Pulmonary artery endothelial cell (primary cell): ENCODE measurements around the gene KNTC1. TPM values are rescaled to one million over a fixed set of nuclear protein-coding genes. Genes with fewer than 3 reads are reported as not detected.
"Not testable (repeated sequence)": the region's sequence is repeated elsewhere in the genome, so short reads cannot be mapped to it uniquely, and the experiment has no call there.

Experiments used
- DNase-seq: peaks from one replicate; pipeline ENCODE4 v3.0.0-alpha.2; 2011; ENCODE audit warnings: low read depth, low spot score
- total RNA-seq: library from RNA; depleted of rRNA; stranded (reverse); fragments of >200 nt; gene quantifications from 2 replicates; pipeline ENCODE4 v1.2.3, GENCODE V29; 2014

Gene KNTC1
- total RNA-seq, 1 donor from 2014 or later: 25.7 TPM

DNA sequence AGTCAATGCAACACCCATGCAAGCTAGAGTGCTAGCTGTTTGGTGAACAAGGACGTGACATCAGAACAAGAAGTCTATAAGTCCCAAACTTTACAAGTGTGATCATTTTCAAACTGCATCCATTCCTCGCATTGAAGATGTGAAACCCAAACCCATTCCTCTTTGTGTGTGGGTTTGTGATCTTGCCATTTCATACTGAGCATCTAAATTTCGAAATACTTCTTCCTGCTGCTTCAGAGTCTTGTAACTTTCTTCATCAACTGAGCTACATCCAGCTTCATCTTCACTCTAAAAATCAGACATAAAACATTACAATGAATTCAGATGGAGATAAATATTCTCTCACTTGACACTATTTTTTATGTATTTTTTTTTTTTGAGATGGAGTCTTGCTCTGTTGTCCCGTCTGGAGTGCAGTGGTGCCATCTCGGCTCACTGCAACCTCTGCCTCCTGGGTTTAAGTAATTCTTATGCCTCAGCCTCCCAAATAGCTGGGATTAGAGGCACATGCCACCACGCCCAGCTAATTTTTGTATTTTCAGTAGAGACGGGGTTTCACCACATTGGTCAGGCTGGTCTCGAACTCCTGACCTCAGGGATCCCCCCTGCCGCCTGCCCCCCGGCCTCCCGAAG, 21.5 kb upstream of the KNTC1 start:
- no peak for DNase-seq

DNA sequence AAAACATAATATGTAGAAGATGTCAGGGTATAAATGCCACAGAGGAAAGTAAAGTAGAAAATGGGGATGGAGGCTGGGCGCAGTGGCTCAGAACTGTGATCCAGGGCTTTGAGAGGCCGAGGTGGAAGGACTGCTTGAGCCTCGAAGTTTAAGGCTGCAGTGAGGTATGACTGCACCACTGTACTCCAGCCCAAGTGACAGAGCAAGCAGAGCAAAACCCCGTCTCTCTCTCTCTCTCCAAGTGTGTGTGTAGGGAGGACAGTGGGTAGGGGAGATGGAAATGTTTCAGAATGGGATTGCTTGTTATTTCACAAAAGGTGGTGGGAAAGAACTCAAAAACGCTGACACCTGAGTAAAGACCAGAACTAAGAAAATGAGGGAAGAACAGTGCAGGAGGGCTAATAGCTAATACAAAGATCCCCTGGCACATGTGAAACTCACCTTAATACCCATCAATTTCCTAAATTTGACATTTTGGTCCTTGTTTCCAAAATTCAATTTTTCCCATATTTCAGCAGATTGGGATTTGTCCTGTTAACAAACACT, 20.6 kb upstream of the KNTC1 start:
- DNase-seq: no peak

DNA sequence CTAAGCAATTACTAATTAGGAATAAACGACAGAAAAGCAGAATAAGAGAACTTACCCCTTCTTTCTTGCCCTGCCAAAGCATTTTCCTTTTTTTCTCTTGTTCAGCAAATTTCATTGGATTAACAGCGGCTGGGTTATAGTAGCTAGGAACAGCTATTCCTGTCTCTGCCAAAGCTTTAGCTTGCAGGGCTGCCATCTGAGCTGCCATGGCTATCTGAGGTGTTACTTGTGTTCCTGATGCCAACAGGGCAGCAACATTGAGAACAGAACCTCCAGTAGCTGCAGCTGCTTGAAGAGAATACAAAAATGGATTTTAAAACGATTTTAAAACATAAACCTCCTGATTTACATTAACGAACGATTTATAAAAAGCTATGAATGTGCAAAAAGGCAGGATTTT, 18.9 kb upstream of the KNTC1 start:
- DNase-seq: no peak

DNA sequence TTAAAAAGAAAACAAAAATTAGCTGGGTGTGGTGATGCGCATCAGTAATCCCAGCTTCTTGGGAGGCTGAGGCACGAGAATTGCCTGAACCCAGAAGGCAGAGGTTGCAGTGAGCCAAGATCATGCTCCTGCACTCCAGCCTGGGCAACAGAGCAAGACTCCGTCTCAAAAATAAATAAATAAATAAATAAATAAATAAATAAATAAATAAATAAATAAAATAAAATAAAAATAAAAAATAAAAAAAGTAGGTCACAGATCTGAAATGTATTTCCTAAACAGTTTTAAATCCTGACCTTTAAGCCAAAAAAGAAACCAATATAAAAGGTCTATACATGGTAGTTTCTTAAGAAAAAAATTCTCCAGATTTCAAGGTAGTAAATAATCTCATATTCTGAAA, 14.0 kb upstream of the KNTC1 start:
- DNase-seq: not testable (repeated sequence)

DNA sequence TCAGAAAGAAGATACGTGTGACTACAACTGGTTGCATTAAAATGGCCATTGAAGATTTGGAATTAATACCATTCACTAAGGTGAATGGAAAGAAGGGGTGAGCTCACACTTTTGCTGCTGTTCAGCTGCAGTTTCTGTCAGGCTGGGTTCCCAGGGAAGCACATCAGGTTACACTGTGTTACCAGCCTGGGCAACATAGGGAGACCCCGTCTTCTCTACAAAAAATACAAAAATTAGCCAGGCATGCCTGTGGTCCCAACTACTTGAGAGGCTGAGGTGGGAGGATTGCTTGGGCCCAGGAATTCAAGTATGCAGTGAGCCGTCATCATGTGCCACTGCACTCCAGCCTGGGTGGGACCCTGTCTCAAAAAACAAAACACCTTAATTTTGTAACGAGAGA, 13.4 kb upstream of the KNTC1 start:
- DNase-seq: no peak

DNA sequence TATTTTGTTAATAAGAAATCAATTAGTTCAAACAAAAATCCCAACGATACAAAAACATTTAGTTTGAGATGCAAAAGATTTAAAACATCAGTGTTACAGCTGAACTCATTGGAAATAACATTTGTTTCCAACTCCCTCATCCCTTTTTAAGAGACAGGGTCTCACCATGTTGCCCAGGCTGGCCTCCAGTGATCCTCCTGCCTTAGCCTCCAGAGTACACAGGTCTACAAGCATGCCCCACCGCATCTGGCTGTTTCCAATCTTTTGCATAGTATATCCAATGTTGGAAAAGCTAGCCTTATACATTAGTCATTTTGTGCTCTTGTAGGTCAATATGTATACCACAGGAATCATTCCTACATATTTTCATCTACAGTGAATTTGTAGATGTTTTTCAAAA, 11.8 kb upstream of the KNTC1 start:
- DNase-seq: no peak

DNA sequence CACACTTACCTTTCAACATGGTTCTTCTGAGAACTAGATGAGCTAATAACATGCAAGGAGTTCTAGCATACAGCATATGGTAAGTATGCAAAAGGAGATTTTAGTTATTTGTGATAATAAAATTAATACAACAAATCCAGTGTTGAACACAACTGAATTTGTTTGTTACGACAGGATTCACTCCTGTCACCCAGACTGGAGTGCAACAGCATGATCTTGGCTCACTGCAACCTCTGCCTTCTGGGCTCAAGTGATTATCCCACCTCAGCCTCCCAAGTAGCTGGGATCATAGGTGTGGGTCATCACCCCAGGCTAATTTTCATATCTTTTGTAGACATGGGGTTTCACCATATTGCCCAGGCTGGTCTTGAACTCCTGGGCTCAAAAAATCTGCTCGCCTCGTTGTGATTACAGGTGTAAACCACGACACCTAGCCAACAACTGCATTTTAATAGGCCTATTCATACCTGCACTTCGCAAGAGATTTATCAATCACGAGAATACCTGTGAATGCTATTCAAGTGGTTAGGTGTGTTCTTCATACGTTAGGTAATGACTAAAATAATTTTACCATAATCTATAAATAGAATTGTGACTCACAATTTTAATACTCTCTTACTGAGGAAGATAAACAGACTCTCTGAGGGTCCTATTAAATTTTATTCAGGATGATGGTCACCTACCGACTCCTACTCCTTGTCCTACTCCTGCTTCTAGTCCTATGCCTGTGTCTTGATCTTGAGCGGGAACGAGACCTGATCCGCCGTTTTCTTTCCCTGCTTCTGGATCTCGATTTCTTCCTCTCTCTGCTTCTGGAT, 10.3 kb upstream of the KNTC1 start:
- DNase-seq: no peak

DNA sequence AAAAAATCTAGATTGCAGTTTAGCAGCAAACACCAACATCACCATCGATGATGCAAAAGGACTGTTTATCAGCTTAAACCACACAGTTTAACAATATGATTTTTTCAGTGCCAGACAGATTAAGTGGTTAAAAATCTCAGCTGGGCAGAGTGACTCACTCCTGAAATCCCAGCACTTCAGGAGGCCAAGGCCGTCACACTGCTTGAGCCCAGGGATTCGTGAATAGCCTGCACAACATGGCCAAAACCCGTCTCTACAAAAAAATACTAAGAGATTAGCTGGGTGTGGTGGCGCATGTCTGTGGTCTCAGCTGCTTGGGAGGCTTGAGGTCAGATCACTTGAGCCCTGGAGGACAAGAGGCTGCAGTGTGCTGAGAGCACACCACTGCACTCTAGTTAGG, 9.2 kb upstream of the KNTC1 start:
- DNase-seq: no peak

DNA sequence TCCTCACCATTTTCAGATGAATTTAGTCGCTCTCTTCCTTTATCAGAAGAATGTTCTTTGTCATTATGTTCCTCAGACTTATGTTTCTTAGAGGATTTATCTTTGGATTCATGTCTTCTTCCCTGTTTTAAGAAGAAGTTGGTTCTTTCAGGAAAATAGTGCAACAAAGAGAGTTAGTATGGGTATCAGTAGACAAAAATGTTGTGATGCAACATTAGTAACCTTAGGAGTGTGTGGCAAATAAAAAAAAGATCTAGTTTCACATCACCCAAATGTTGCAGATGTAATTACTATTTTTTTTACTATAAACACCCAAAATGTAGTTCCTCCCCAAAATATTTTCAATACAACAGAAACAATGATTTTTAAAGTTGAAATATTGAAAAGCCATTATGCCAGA, 8.1 kb upstream of the KNTC1 start:
- no peak for DNase-seq

DNA sequence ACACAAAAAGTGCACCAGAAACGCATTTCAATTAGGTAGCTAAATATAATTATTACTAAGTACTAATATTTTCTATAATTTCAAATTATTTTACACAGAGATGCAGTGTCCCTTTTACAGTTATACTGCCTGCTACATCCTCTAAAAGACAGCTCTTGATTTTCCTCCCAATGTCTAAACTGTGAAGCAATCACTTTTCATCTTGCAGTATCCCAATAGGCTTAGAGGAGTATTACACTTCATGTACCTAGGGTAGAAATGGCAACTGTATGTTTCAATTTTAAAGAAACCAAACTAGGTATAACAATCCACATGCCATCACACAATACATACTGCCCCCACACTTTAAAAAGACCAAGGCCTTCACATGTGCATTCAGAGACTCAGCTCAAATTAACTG, 7.6 kb upstream of the KNTC1 start:
- no peak for DNase-seq

DNA sequence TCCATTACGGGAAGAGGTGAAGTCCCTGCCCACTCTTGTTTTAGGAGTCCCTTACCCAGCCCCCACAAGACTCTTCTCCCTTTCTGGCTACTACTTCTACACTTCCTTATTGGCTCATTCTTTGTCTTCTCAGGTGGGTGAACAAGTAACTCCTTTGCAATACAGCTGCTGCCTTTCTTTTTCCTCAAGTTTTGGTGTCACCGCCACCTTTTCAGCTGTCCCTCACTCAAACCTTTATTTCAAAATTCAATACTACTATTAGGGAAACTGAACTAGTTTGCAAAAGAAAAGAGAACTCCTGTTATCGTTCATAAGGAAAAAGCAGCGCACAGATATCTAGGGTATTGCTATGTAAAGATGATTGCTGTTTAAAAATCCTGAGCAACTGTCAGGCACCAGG, 6.4 kb upstream of the KNTC1 start:
- no peak for DNase-seq

DNA sequence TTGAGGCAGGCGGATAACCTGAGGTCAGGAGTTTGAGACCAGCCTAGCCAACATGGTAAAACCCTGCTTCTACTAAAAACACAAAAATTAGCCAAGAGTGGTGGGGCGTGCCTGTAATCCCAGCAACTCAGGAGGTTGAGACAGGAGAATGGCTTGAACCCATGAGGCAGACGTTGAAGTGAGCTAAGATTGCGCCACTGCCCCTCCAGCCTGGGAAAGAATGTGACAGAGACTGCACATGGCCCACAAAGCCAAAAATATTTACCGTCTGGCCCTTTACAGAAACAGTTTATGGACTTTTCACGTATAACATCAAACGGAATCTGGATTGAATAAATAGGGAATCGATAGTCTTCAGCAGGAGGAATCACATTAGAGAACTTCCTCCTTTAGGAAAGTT, 3.8 kb upstream of the KNTC1 start:
- no peak for DNase-seq

DNA sequence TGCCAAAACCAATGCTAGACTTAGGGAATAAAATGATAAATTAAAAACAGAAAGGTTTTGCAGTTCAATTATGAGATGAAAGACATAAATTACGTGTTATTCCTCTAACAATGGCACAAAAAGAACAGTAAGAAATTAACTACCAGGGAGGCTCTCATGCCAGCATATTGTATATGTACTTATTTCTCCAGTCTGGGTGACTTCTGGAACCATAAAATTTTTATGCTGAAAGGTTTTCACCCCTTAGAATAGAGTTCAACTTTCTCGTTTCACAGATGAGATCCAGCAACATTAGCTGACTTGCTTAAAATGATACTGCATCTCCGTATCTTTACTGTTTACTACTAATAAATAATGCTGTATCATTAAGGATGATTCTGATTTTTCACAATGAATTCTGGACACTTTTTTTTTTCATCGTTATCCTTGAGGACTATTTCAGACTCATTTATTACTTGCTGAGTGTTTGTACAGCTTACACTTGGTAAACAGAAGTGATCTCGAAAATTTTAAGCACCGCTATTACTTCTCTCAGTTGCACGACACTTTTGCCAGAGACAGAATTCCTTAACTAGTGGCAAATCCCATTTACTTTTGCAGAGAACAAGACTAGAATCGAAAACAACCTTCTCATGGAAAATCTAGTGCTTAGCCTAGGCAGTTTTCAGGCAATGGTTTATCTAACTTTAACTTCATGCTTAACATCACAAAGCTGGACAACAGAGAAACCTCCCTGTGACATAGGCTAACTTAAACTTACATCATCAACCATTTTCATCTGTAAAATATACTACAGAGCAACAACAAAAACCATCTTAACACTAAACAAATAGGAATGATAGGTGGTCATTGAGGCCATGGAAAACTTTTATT, 3.0 kb upstream of the KNTC1 start:
- no peak for DNase-seq

DNA sequence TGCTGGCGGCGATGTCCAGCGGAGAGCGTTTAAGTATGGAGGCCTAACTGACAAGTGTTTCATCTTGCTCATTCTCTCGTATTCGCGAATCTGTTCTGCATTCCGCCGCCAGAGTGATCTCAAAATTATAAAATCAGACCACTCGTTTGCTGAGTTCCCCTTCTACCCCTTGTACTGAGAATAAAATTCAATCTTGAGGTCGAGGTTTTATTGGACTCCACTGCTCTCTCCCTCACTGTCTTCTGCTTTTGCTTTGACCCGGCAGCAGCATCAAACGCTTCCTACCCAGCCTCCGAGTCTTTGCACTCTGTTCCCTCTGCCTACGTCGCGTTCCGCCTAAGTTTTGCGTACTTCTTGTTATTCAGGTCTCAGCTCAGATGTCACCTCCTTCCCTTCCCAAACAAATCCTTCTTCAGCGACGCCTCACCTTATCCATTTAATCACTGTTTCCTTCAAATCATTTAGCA, 462 bp downstream of the KNTC1 start:
- no peak for DNase-seq

DNA sequence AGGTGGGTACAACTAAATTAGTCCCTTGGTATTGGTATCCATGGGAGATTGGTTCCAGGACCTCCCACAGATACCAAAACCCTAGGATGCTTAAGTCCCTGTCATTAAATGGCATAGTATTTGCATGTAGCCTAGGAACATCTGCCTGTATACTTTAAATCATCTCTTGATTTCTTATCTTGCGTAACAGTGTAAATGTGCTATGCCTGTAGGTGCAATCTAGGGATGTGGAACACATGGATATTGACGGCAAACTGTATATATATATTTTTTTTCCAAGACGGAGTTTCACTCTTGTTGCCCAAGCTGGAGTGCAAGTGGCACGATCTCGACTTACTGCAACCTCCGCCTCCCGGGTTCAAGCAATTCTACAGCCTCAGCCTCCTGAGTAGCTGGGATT, 1.5 kb downstream of the KNTC1 start:
- DNase-seq: no peak

DNA sequence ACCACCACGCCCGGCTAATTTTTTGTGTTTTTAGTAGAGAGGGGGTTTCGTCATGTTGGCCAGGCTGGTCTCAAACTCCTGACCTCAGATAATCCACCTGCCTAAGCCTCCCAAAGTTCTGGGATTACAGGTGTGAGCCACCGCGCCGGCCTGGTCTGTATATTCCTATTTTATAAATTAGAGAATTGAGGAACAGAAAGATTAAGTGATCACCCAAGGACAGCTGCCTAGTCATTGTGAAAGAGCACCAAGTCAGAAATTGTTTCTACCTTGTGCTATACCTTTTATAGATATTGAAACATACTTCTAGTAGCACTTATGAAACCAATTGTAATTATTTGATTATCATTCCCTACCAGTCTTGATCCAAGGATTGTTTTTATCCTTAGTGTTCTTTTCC, 1.9 kb downstream of the KNTC1 start:
- DNase-seq: no peak

DNA sequence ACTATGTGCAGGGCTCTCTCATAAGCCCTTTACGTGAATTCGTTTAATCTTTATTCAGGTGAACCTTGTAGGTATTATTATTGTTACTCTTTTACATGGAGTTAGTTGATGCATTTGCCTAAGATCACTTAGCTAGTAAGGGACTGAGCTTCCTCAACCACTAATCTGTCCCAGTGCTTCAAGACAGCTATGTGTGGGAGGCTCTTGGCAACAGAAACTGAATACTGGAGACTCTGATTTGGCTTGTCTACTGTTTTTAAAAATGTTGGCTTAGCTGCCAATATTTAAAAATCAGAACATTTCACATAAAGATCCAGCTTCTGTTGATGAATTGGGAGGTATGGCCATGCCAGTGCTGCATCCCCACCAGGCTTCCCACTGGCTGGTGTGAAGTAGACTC, 6.8 kb downstream of the KNTC1 start:
- DNase-seq: no peak

DNA sequence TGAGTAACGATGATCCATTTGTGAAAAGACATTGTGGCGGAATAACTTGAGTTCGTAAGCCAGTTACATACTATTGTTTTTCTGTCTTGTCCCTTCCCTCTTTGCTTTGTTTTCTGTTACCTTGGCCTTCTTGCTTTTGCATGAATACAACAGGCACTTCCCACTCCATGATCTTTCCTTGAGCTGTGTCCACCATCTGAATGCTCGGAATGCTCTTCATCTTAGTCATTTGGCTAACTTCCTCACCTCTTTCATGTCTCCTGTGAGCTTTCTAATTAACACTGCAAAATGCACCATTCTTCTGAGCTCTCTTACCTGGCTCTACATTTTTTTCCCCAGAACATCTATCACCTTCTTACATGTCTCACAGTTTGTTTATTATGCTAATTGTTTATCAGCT, 10.0 kb downstream of the KNTC1 start:
- DNase-seq: no peak

DNA sequence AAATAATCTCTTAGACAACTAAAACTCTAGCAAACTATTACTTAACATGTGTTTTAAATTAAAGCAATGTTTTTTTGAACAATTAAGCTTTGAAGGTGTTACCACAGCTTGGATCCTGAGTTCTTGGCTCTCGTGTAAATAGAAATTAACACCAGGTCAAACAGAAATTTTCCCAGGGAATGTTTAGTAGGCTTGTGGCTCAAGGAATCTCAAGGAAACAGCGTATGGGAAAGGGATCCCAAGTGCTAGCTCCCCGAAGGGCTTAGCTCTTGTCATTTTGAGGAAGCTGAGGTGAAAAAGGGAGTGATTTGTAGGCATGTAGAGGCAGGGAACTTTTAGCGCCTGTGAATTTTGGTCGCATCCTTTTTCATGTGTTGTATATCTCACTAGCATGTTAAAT, 11.4 kb downstream of the KNTC1 start:
- DNase-seq: no peak

DNA sequence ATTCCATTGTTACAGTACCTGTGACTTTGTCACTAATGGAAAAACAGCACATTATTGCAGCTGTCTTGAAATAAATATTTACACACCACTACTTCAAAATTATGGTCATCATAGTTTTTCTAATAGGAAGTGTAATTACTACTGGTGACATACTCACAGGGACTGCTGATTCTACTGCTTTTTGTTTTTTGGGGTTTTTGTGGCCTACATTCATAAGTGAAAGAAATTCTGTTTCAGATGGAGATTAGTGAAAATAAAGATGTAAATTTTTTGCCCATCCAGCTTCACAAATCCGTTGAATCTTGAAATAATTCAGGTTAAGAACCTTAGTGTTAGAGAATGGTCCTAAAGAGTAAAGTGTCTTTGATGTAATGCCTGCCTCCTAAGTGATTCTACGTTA, 17.5 kb downstream of the KNTC1 start:
- no peak for DNase-seq

DNA sequence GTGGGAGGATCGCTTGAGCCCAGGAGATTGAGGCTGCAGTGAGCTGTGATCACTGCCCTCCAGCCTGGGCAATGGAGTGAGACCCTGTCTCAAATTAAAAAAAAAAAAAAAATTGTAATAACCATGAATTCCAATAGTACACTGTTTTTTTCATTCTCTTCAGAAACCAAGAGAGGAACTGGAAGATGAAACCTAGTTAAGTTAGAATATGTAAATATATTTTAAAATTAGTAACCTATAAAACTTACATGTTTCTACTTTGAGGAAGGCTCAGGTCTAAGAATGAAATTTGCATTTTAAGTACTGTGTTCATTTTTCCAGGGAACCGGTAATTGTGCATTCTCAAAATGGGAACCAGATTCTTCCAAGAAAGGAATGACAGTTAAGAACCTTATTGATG, 18.8 kb downstream of the KNTC1 start:
- no peak for DNase-seq

DNA sequence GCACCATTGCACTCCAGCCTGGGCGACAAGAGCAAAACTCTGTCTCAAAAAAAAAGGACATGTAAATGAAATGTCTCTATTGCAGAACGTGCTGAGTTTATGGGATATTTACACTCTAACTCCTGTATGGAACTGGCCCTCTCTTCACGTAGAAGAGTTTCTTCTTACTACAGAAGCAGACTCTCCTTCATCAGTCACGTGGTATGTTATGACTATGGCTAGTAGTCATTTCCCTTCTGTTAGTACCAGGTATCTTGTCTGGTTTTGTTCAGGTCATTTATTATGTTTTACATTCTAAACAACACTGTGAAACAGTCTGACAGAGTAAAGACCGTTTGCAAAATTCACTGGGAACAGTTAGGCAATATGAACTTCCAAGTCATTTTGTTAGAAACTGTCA, 20.3 kb downstream of the KNTC1 start:
- no peak for DNase-seq
